SK-N-SH (cell line): ENCODE data around the gene GHR. TPM values are rescaled to one million over a fixed set of nuclear protein-coding genes. Genes with fewer than 3 reads are reported as not detected.

ENCODE experiments used
- CTCF ChIA-PET: fragments of 300-600, 350-600 bp; formaldehyde crosslinking; extraction: SDS; loops from one replicate; lab custom pipeline; 2021; lab: Yijun Ruan, JAX
- POLR2A ChIA-PET: fragments of 350-600 bp; sonication (Branson Sonifier 250); formaldehyde crosslinking; extraction: SDS; loops from one replicate; lab custom pipeline; 2020; ENCODE audit warnings: antibody characterized with exemption, inconsistent platforms; lab: Yijun Ruan, JAX
- DNase-seq: peaks from one replicate; pipeline ENCODE4 v3.0.0; 2012
- H2AFZ ChIP-seq: fragments of 200-600 bp; sonication (generic); 2 replicates; pipeline ENCODE4 v1.8.1; 2016; ENCODE audit warnings: antibody characterized with exemption, mild to moderate bottlenecking, low read depth
- H3F3A ChIP-seq: fragments of 200-600 bp; sonication (generic); replicated peaks from 2 replicates; pipeline ENCODE3; 2016; ENCODE audit warnings: antibody characterized with exemption, mild to moderate bottlenecking; ENCODE audit not compliant: insufficient read depth
- H3K27ac ChIP-seq, 2 experiments: fragments of 200-500 bp in 1 of 2; fragments of 200-600 bp in 1 of 2; sonication (Bioruptor generic) in 1 of 2; sonication (generic), shearing (Covaris generic) in 1 of 2; 2 replicates each; pipeline versions ENCODE4 v1.5.1 to v1.6.1; 2014 to 2016; ENCODE audit warnings: low read depth in 2 of 2, inconsistent platforms in 1 of 2, low read length in 1 of 2, mild to moderate bottlenecking in 1 of 2, mixed read lengths in 1 of 2
- H3K27me3 ChIP-seq: fragments of 200-600 bp; sonication (generic), shearing (Covaris generic); 2 replicates; pipeline ENCODE4 v1.6.1; 2016; ENCODE audit warnings: mixed run types; ENCODE audit not compliant: insufficient read depth
- H3K36me3 ChIP-seq, 2 experiments: fragments of 200-500 bp in 1 of 2; fragments of 200-600 bp in 1 of 2; sonication (Bioruptor generic) in 1 of 2; sonication (generic) in 1 of 2; replicated peaks in 1 of 2; 2 replicates each; pipeline versions ENCODE3 to v1.5.1; 2014 to 2016; ENCODE audit warnings: low read length in 1 of 2, mild to moderate bottlenecking in 1 of 2; ENCODE audit not compliant: insufficient read depth in 2 of 2, control insufficient read depth in 1 of 2
- H3K4me1 ChIP-seq, 2 experiments: fragments of 200-500 bp in 1 of 2; fragments of 200-600 bp in 1 of 2; sonication (Bioruptor generic) in 1 of 2; sonication (generic), shearing (Covaris generic) in 1 of 2; 2 replicates each; pipeline versions ENCODE4 v1.5.1 to v1.6.1; 2014 to 2016; ENCODE audit warnings: low read depth in 1 of 2, low read length in 1 of 2, mixed run types in 1 of 2; ENCODE audit not compliant: insufficient read depth in 2 of 2, control insufficient read depth in 1 of 2
- H3K4me2 ChIP-seq: fragments of 200-600 bp; sonication (generic), shearing (Covaris generic); 2 replicates; pipeline ENCODE4 v1.6.1; 2017; ENCODE audit warnings: mixed run types
- H3K4me3 ChIP-seq, 2 experiments: fragments of 200-500 bp in 1 of 2; fragments of 200-600 bp in 1 of 2; sonication (Bioruptor generic) in 1 of 2; sonication (generic), shearing (Covaris generic) in 1 of 2; 2 replicates each; pipeline versions ENCODE4 v1.5.1 to v1.8.1; 2014 to 2016; ENCODE audit warnings: low read depth in 2 of 2, inconsistent platforms in 1 of 2, low read length in 1 of 2, mild to moderate bottlenecking in 1 of 2, mixed read lengths in 1 of 2, moderate library complexity in 1 of 2
- H3K79me2 ChIP-seq: fragments of 200-600 bp; sonication (generic); 2 replicates; pipeline ENCODE4 v1.8.1; 2017; ENCODE audit warnings: mild to moderate bottlenecking; ENCODE audit not compliant: insufficient read depth
- H3K9ac ChIP-seq: fragments of 200-600 bp; sonication (generic); 2 replicates; pipeline ENCODE4 v1.6.1; 2017; ENCODE audit warnings: mixed run types
- H3K9me2 ChIP-seq: fragments of 200-600 bp; sonication (generic); 2 replicates; pipeline ENCODE4 v1.6.1; 2017; ENCODE audit warnings: mixed run types
- H3K9me3 ChIP-seq: fragments of 200-600 bp; sonication (generic); 2 replicates; pipeline ENCODE4 v1.6.1; 2017; ENCODE audit warnings: mixed run types, mild to moderate bottlenecking, moderate library complexity
- H4K20me1 ChIP-seq: fragments of 200-600 bp; sonication (generic); 2 replicates; pipeline ENCODE4 v1.6.1; 2017; ENCODE audit warnings: mild to moderate bottlenecking, mixed run types; ENCODE audit not compliant: insufficient read depth
- CHD2 ChIP-seq: fragments of 150-350 bp; IDR thresholded peaks from 2 replicates; pipeline ENCODE4 v1.6.1; 2018; ENCODE audit warnings: low read length; ENCODE audit not compliant: partially characterized antibody
- ELF1 ChIP-seq: IDR thresholded peaks from 2 replicates; pipeline ENCODE4 v1.4.0; 2012
- EP300 ChIP-seq, 2 experiments: IDR thresholded peaks; 2 replicates each; pipeline versions ENCODE4 v1.4.0 to v1.6.1; 2012; ENCODE audit warnings: borderline replicate concordance in 1 of 2, low read depth in 1 of 2, low read length in 1 of 2
- FOXM1 ChIP-seq: IDR thresholded peaks from 2 replicates; pipeline ENCODE4 v1.4.0; 2012; ENCODE audit warnings: low read depth, mild to moderate bottlenecking
- MEF2A ChIP-seq: IDR thresholded peaks from 2 replicates; pipeline ENCODE4 v1.4.0; 2012; ENCODE audit warnings: low read depth, borderline replicate concordance
- MXI1 ChIP-seq: IDR thresholded peaks from 2 replicates; pipeline ENCODE4 v1.6.1; 2012; ENCODE audit warnings: mild to moderate bottlenecking, low read depth, low read length, improper control_type of control experiment
- SIN3A ChIP-seq: IDR thresholded peaks from 2 replicates; pipeline ENCODE4 v1.6.1; 2012; ENCODE audit warnings: low read depth, mild to moderate bottlenecking, low read length, moderate library complexity, borderline replicate concordance
- SMC3 ChIP-seq: IDR thresholded peaks from 2 replicates; pipeline ENCODE4 v1.6.1; 2012; ENCODE audit warnings: low read depth, low read length, improper control_type of control experiment
- WGBS: methylation state at CpG from one replicate; pipeline ENCODE4 v1.1.6; 2017; ENCODE audit warnings: low lambda C conversion rate; 5-methylcytosine and 5-hydroxymethylcytosine counted together
- polyA plus RNA-seq, 3 experiments: library from polyadenylated mRNA; depleted of rRNA; stranded (reverse); fragments of >200 nt; gene quantifications; 2 replicates each; pipeline ENCODE4 v1.2.3, GENCODE V29; 2012
- TF ChIP-seq, protein P1 (sequence below): fragments of 150-350 bp; IDR thresholded peaks from 2 replicates; pipeline ENCODE4 v1.6.1; 2016; ENCODE audit warnings: mild to moderate bottlenecking, low read depth, low read length
- TF ChIP-seq, protein P2 (sequence below): IDR thresholded peaks from 2 replicates; pipeline ENCODE4 v1.4.0; 2012; ENCODE audit warnings: low read depth, borderline replicate concordance
- TF ChIP-seq, protein P3 (sequence below): IDR thresholded peaks from 2 replicates; pipeline ENCODE4 v1.4.0; 2012; ENCODE audit warnings: low read depth, borderline replicate concordance
- TF ChIP-seq, protein P4 (sequence below): fragments of 200-600 bp; sonication (generic); IDR thresholded peaks from 2 replicates; pipeline ENCODE4 v1.6.1; 2017; ENCODE audit warnings: antibody characterized with exemption, mild to moderate bottlenecking, moderate library complexity
- TF ChIP-seq, protein P5 (sequence below): IDR thresholded peaks from 2 replicates; pipeline ENCODE4 v1.6.1; 2012; ENCODE audit warnings: mild to moderate bottlenecking, low read depth, low read length, moderate library complexity

The GHR gene
- polyA plus RNA-seq, 1 of the 3 experiments (the other 2 are of a cell fraction), result 0.03 TPM

DNA sequence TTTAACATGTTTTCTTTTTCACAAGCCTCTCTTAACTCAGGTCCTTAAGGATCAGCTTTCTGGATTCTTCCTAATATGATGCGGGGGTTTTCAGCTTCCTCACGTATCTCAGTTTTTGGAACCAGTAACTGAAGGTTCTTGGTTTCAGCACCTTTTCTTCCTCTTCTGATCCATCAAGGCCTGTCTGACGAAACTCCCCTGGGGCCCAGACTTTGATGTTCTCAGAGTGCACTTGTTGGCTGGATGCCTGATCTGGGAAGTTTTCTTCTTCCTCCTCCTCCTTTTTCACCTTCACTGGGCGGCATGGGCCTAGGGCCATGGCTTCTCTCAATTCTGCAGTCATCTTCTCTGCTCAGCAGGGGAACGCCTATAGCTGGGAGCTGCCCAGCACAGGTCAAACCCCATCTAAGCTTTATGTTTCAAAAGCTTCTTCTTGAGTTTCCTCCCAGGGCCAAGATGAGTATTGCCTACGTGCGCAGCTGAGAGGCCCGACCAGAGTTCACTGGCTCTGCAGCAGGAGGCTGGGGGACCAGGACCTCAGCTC, 44.8 kb downstream of the GHR start:
- H3K27ac ChIP-seq, result no peak overlapping the region
- H3K4me1 ChIP-seq, result no peaks in the 10 kb centered on the region
- no peak overlapping the region for H3K4me3 ChIP-seq
- H3K4me2 ChIP-seq, result no peak overlapping the region
- H3K27me3 ChIP-seq, result peaks cover 20% of the 10 kb centered on the region; the same call in 1 of the 2 replicates
- DNase-seq, result no peak
- no peaks in the 10 kb centered on the region for H4K20me1 ChIP-seq
- 7% methylated on average over 8 of the region's 8 CpGs for WGBS
- H2AFZ ChIP-seq, result no peak overlapping the region
- no peaks in the 10 kb centered on the region for H3K79me2 ChIP-seq
- no peaks in the 10 kb centered on the region for H3K36me3 ChIP-seq
- H3K9ac ChIP-seq, result no peak overlapping the region
- POLR2A ChIA-PET, result no interaction called here
- TF ChIP-seq MEF2A (no peak), CHD2 (no peak), ELF1 (no peak), FOXM1 (no peak), EP300 (IDR thresholded peaks at IDR 0.05; ENCODE audit: borderline replicate concordance in 1 of 2, low read depth in 1 of 2, low read length in 1 of 2) (no peak), SIN3A (no peak), MXI1 (no peak), SMC3 (no peak)
- TF ChIP-seq, protein P1, sequence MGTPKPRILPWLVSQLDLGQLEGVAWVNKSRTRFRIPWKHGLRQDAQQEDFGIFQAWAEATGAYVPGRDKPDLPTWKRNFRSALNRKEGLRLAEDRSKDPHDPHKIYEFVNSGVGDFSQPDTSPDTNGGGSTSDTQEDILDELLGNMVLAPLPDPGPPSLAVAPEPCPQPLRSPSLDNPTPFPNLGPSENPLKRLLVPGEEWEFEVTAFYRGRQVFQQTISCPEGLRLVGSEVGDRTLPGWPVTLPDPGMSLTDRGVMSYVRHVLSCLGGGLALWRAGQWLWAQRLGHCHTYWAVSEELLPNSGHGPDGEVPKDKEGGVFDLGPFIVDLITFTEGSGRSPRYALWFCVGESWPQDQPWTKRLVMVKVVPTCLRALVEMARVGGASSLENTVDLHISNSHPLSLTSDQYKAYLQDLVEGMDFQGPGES, result no peak
- TF ChIP-seq, protein P2, sequence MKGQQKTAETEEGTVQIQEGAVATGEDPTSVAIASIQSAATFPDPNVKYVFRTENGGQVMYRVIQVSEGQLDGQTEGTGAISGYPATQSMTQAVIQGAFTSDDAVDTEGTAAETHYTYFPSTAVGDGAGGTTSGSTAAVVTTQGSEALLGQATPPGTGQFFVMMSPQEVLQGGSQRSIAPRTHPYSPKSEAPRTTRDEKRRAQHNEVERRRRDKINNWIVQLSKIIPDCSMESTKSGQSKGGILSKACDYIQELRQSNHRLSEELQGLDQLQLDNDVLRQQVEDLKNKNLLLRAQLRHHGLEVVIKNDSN, result no peak
- TF ChIP-seq, protein P3, sequence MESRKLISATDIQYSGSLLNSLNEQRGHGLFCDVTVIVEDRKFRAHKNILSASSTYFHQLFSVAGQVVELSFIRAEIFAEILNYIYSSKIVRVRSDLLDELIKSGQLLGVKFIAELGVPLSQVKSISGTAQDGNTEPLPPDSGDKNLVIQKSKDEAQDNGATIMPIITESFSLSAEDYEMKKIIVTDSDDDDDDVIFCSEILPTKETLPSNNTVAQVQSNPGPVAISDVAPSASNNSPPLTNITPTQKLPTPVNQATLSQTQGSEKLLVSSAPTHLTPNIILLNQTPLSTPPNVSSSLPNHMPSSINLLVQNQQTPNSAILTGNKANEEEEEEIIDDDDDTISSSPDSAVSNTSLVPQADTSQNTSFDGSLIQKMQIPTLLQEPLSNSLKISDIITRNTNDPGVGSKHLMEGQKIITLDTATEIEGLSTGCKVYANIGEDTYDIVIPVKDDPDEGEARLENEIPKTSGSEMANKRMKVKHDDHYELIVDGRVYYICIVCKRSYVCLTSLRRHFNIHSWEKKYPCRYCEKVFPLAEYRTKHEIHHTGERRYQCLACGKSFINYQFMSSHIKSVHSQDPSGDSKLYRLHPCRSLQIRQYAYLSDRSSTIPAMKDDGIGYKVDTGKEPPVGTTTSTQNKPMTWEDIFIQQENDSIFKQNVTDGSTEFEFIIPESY, result no peak
- TF ChIP-seq, protein P4, sequence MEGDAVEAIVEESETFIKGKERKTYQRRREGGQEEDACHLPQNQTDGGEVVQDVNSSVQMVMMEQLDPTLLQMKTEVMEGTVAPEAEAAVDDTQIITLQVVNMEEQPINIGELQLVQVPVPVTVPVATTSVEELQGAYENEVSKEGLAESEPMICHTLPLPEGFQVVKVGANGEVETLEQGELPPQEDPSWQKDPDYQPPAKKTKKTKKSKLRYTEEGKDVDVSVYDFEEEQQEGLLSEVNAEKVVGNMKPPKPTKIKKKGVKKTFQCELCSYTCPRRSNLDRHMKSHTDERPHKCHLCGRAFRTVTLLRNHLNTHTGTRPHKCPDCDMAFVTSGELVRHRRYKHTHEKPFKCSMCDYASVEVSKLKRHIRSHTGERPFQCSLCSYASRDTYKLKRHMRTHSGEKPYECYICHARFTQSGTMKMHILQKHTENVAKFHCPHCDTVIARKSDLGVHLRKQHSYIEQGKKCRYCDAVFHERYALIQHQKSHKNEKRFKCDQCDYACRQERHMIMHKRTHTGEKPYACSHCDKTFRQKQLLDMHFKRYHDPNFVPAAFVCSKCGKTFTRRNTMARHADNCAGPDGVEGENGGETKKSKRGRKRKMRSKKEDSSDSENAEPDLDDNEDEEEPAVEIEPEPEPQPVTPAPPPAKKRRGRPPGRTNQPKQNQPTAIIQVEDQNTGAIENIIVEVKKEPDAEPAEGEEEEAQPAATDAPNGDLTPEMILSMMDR, result no peak
- TF ChIP-seq, protein P5, sequence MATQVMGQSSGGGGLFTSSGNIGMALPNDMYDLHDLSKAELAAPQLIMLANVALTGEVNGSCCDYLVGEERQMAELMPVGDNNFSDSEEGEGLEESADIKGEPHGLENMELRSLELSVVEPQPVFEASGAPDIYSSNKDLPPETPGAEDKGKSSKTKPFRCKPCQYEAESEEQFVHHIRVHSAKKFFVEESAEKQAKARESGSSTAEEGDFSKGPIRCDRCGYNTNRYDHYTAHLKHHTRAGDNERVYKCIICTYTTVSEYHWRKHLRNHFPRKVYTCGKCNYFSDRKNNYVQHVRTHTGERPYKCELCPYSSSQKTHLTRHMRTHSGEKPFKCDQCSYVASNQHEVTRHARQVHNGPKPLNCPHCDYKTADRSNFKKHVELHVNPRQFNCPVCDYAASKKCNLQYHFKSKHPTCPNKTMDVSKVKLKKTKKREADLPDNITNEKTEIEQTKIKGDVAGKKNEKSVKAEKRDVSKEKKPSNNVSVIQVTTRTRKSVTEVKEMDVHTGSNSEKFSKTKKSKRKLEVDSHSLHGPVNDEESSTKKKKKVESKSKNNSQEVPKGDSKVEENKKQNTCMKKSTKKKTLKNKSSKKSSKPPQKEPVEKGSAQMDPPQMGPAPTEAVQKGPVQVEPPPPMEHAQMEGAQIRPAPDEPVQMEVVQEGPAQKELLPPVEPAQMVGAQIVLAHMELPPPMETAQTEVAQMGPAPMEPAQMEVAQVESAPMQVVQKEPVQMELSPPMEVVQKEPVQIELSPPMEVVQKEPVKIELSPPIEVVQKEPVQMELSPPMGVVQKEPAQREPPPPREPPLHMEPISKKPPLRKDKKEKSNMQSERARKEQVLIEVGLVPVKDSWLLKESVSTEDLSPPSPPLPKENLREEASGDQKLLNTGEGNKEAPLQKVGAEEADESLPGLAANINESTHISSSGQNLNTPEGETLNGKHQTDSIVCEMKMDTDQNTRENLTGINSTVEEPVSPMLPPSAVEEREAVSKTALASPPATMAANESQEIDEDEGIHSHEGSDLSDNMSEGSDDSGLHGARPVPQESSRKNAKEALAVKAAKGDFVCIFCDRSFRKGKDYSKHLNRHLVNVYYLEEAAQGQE, result no peak
- TF ChIP-seq, all 33 proteins: peak for 0
- H3K9me3 ChIP-seq, result no peaks in the 10 kb centered on the region
- no peaks in the 10 kb centered on the region for H3K9me2 ChIP-seq
- H3F3A ChIP-seq, result no peaks in the 10 kb centered on the region
- CTCF ChIA-PET, result interaction anchor here (1.1 kb wide), 1 partner anchor 18 kb away, joined by 3 read pairs; no protein-coding TSS in a partner anchor
